Measurements from ENCODE around the gene SUZ12.
"Not testable (repeated sequence)": the region's sequence is repeated elsewhere in the genome, so short reads cannot be mapped to it uniquely, and the experiment has no call there.

The SUZ12 gene

GRCh38 chr17:31964131-31964530, 27.3 kb downstream of the SUZ12 start:
- DNase-seq, result not testable (repeated sequence)

DNA sequence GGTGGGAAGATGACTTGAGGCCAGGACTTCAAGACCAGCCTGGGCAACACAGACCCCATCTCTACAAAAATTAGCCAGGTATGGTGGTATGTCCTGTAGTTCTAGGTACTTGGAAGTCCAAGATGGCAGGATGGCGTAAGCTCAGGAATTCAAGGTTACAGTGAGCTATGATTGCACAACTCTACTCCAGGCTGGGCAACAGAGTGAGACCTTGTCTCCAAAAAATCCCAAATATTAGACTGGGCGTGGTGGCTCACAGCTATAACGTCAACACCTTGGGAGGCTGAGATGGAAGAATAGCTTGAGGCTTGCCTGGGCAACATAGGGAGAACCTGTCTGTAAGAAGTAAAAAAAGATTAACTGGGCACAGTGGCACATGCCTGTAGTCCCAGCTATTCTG, 30.8 kb downstream of the SUZ12 start:
- no peak for DNase-seq

DNA sequence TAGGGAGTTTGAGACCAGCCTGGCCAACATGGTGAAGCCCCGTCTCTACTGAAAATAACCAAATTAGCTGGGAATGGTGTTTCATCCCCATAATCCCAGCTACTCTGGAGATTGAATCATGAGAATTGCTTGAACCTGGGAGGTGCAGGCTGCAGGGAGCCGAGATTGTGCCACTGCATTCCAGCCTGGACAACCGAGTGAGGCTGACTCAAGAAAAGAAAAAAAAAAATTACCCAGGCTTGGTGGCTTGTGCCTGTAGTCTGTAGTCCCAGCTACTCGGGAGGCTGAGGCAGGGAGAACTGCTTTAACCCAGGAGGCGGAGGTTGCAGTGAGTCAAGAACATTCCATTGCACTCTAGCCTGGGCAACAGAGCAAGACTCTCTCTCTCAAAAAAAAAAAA, 33.6 kb downstream of the SUZ12 start:
- not testable (repeated sequence) for DNase-seq

DNA sequence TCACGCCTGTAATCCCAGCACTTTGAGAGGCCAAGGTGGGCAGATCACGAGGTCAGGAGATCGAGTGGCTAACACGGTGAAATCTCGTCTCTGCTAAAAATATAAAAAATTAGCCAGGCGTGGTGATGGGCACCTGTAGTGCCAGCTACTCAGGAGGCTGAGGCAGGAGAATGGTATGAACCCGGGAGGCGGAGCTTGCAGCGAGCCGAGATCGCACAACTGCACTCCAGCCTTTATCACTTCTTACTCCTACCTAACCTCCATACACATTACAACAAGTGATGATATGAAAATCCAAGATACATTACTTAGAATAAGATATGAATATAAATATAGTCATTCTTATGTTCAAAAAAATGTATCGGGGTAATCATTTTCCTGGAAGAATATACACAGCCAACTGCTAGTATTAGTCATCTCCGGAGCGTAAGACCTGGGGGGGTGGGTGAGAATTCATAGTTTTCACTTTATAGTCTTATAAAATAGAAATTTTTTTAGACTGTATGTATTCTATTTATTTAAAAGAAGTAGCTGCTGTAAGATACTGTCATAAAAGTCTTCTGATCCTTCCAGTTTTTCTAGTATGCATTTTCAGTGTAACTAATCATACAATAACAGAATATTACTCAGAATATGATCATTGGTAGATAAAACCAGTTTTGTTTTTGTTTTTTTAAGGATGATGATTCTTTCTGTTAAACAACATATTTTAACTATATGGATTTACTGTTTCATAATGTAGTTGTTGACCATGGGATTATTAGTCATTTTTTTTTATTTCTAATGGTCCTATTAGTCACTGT, 37.7 kb downstream of the SUZ12 start:
- not testable (repeated sequence) for DNase-seq

GRCh38 chr17:31975391-31975790, 38.6 kb downstream of the SUZ12 start:
- not testable (repeated sequence) for DNase-seq

- not testable (repeated sequence) for DNase-seq
Observed at GRCh38 chr17:31991821-31992220, 55.0 kb downstream of the SUZ12 start.

GRCh38 chr17:31997005-31997404, 60.2 kb downstream of the SUZ12 start:
- no peak for DNase-seq

DNA sequence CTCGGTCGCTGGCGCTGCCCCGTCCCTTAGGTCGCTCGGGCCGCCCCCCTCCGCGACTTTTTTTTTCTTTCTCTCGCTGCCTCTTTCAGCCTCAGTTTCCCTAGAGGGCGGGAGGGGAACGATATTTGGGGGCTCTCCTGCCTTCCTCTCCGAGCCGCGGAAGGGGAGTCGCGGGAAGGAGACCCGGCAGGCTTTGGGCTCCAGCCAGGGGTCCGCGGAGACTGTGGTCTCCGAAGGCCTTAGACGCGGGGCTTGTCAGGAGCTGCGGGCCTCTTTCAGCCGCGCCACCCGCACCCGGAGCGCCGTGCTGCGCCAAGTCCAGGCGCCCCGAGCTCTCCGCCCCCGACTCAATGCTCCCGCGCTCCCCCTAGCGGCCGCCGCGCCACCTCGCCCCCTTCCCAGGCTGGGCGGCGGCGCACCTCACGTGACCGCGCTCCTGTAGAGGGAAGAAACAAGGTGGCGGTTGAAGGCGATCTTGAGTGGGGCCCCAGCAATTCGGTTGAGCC, 70.2 kb downstream of the SUZ12 start, which contains the start of gene LRRC37B:
LRRC37B (plus strand) TSS at position 427 of the 506 bp plus-strand sequence. CDS start 14,010 bp downstream, outside the sequence.
- DNase-seq, result peak; percentile 76 to 86 (median 79)

DNA sequence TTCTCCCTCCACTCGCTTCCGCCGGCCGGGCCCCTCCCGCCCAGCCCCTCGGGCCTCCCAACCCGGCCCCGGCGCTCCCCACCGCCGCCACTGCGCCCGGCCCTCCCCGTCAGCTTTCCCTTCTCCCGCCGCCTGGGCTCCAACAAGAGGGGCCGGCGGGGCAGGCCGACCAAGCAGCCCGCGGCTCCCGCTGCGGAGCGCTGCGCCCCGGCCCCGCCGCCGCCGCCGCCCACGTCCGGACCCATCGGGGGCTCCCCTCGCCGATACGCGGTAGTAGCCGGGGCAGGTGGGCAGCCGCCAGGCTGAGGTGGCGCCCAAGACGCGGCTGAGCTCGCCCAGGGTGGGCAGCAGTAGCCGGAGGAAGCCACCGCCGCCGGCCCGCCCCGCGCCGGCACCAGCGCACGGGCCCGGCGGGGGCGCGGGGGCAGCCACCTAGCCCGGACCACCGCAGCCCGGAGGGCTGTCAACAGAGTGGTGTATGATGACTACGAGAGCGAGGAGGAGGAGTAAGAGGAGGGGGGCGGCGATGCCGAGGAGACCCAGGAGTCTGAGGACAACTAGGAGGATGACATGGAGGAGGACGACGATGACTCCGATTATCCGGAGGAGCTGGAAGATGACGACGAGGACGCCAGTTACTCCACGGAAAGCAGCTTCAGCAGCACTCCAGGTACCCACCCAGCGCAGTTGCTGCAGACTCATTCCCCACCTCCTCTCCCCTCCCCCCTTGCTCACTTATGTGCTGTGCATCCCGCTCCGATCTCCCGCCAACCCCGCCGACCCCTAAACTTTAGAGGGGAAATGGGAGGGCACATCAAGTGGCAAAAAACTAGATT, 70.9 kb downstream of the SUZ12 start:
- DNase-seq, result peak in 2 of 4 experiments; percentile 9 to 14

- no peak for DNase-seq
Observed at GRCh38 chr17:32009262-32009542, 72.4 kb downstream of the SUZ12 start.

- DNase-seq, result no peak
Observed at GRCh38 chr17:32010114-32010513, 73.3 kb downstream of the SUZ12 start.

DNA sequence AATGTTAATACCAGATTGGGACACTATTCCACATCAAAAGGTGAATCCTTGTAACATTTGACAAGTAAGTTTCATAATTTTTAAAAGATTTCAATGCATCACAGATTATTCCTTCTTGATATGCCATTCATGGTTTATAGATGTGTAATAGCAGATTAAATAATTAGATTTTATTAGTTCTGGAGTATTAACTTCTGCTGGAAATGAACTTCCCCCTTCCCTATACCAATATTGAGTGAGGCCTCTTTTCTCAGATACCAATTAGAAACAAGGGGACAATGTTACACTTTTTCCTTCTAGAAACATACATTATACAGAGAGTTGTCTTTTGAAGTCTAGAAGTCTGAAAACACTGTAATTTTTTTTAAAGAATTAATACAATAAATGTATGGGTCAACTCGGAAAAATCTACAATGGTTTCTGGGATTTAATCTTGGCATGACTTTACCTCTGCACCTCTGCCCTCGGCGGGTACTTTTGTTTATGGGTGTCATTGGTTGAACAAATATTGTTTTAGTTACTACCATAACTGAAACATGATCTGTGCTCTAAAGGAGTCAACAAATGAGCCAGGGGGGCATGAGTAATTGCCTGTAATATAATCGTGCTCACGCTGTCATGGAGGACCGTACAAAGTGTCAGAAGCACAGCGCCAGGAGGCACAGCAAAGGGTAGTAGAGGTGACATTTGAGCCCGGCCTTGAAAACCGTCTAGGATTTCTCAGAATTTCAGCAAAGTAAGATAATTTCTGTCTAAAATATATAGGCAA, 78.6 kb downstream of the SUZ12 start:
- DNase-seq, result no peak

DNA sequence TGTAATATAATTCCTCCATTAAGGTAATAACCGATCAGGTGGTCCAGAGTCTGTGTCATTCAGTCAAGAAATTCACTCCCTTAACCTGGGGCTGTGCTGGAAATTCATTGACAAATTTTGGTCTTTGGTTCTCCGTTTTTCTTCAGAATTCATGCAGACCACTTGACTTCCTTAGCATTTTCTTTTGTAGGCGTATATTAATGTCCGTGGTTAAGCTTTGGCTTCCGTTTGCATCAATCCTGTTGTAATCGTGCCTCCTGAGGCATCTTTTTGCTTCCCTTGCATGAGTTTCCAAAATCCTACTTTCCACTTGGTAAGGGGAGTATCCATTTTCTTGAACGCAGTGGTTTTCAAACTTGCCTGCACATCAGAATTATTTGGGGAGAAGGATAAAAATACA, 79.4 kb downstream of the SUZ12 start:
- DNase-seq, result no peak

- DNase-seq, result no peak
Observed at GRCh38 chr17:32019228-32019627, 82.4 kb downstream of the SUZ12 start.

- no peak for DNase-seq
Observed at GRCh38 chr17:32020943-32021614, 84.3 kb downstream of the SUZ12 start.

DNA sequence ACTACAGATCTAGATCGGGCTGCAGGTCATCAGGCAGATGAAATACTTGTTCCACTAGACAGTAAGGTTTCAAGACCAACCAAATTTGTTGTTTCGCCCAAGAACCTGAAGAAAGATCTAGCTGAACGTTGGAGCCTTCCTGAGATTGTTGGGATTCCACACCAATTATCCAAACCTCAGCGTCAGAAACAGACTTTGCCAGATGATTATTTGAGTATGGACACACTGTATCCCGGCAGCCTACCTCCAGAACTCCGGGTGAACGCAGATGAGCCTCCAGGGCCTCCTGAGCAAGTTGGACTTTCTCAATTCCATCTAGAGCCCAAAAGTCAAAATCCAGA, 84.8 kb downstream of the SUZ12 start:
- no peak for DNase-seq

DNA sequence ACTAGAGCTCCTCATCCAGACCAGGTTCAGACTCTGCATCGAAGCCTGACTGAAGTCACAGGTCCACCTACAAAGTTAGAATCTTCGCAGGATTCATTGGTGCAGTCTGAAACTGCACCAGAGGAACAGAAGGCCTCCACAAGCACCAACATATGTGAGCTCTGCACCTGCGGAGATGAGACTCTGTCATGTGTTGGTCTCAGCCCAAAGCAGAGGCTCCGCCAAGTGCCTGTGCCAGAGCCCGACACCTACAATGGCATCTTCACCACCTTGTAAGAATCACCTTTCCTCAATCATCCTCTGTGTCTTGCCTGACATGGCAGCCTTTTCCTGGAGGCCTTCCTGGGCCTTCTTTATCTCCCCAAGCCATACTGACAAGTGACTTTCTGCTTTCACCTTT, 85.7 kb downstream of the SUZ12 start:
- not testable (repeated sequence) for DNase-seq

- DNase-seq, result not testable (repeated sequence)
Observed at GRCh38 chr17:32027271-32027670, 90.5 kb downstream of the SUZ12 start.

DNA sequence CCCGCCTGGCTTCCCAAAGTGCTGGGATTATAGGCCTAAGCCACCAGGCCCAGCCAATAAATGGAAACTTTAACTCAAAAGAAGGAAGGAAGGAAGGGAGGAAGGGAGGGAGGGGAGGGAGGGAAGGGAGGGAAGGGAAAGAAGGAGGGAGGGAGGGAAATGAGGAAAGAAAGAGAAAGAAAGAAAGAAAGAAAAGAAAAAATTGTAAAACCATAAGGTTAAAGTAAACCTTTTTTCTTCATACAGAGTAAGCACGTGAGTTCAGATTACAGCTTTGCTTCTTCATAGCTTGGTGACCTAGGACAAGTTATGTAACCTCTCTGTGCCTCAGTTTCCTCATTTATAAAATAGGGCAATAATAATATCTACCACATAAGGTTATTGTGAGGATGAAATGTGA, 96.4 kb downstream of the SUZ12 start:
- DNase-seq, result no peak

DNA sequence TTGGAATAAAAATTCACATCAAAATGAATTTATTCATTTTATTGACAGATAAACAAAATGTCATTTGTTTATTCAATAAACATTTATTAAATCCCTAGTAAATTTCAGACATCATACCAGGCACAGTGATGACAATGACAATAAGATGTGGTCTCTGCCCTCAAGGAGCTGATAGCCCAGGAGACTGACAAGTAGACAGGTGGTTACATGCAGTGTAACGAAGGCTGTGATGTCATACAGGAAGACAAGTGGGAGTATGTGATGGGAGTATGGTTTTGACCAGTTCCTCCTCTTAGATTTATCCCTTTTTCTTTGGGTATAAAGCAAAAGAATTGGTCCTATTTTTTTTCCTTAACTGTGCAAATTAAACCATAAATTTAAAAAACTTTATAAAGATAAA, 97.0 kb downstream of the SUZ12 start:
- not testable (repeated sequence) for DNase-seq

DNA sequence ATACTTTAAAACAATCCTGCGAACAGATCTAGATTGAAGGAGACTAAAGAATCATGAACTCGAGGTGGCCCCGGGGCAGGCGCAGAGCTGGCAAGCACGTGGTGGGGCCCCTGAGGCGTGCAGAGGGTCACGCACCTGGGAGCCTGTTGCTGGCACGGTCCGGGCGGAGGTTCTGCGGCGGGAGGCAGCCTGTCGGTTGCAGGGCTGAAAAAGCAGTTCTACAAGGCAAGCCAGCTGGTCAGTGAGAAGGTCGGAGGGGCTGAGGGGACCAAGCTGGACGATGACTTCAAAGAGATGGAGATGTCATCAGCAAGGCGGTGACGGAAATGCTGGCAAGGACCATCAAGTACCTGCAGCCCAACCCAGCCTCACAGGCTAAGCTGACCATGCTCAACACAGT, 103.4 kb downstream of the SUZ12 start:
- DNase-seq, result not testable (repeated sequence)

DNA sequence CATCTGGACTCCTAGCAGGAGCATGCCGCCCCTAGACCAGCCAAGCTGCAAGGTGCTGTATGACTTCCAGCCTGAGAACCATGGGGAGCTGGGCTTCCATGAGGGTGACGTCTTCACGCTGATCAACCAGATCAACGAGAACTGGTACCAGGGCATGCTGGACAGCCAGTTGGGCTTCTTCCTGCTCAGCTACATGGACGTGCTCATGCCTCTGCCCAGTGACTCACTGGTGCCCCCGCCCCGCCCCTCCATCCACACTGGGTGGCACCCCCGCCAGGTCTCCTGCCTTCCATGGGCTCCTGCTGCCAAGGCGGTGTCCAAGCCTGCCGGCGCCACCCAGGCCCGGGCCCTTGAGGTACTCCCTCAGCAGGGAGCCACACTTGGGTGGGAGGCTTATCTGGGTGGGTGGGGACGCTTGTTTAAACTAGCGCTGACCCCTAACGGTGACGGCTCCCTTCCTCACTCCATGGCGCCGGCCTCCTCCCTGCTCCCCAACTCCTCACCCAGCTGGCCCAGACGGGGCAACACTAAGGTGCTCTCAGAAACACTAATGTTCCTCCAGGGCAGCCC, 104.6 kb downstream of the SUZ12 start:
- not testable (repeated sequence) for DNase-seq
